Measurements from ENCODE around the gene DLGAP1. TPM values are rescaled to one million over a fixed set of nuclear protein-coding genes. Genes with fewer than 3 reads are reported as not detected.

Gene DLGAP1
- total RNA-seq, 2 experiments from 2014 or later = not detected

- H3K9me3 Mint-ChIP-seq = no peaks in the 10 kb centered on the region
- no peak overlapping the region for H3K4me3 Mint-ChIP-seq
- no peaks in the 10 kb centered on the region for H3K4me1 Mint-ChIP-seq
- DNase-seq (no peak), ATAC-seq (ENCODE audit: low read depth) (no peak)
- peaks cover 2% of the 10 kb centered on the region for H3K27me3 Mint-ChIP-seq
- no peak overlapping the region for H3K27ac Mint-ChIP-seq
- no peaks in the 10 kb centered on the region for H3K36me3 Mint-ChIP-seq
- POLR2A ChIA-PET = no interaction called here
Observed at GRCh38 chr18:3935305-3935704, 519.8 kb downstream of the DLGAP1 start.

- no peak overlapping the region for H3K4me3 Mint-ChIP-seq
- no peak overlapping the region for H3K27ac Mint-ChIP-seq
- no peaks in the 10 kb centered on the region for H3K4me1 Mint-ChIP-seq
- POLR2A ChIA-PET = no interaction called here
- DNase-seq = no peak
- H3K36me3 Mint-ChIP-seq = no peaks in the 10 kb centered on the region
- H3K9me3 Mint-ChIP-seq = no peaks in the 10 kb centered on the region
- H3K27me3 Mint-ChIP-seq = peaks cover 2% of the 10 kb centered on the region
- ATAC-seq (ENCODE audit: low read depth) = no peak
Observed at GRCh38 chr18:3932276-3932675, 522.8 kb downstream of the DLGAP1 start.

- POLR2A ChIA-PET = no interaction called here
- H3K4me1 Mint-ChIP-seq = no peaks in the 10 kb centered on the region
- no peaks in the 10 kb centered on the region for H3K36me3 Mint-ChIP-seq
- no peak overlapping the region for H3K27ac Mint-ChIP-seq
- no peaks in the 10 kb centered on the region for H3K9me3 Mint-ChIP-seq
- no peak for ATAC-seq (ENCODE audit: low read depth)
- H3K27me3 Mint-ChIP-seq = peaks cover 2% of the 10 kb centered on the region
- H3K4me3 Mint-ChIP-seq = no peak overlapping the region
- no peak for DNase-seq
Observed at GRCh38 chr18:3931542-3932112, 523.5 kb downstream of the DLGAP1 start.

GRCh38 chr18:3931013-3931315 is 524.1 kb downstream of the DLGAP1 start:
- H3K4me1 Mint-ChIP-seq = no peaks in the 10 kb centered on the region
- peaks cover 2% of the 10 kb centered on the region for H3K27me3 Mint-ChIP-seq
- H3K9me3 Mint-ChIP-seq = no peaks in the 10 kb centered on the region
- POLR2A ChIA-PET = no interaction called here
- H3K27ac Mint-ChIP-seq = no peak overlapping the region
- no peaks in the 10 kb centered on the region for H3K36me3 Mint-ChIP-seq
- H3K4me3 Mint-ChIP-seq = no peak overlapping the region
- DNase-seq (no peak), ATAC-seq (ENCODE audit: low read depth) (no peak)

- POLR2A ChIA-PET = no interaction called here
- ATAC-seq (ENCODE audit: low read depth) = no peak
- Mint-ChIP-seq H3K27me3 (peaks cover 2% of the 10 kb centered on the region), H3K9me3 (no peaks in the 10 kb centered on the region), H3K4me1 (no peaks in the 10 kb centered on the region), H3K27ac (no peak overlapping the region), H3K4me3 (no peak overlapping the region), H3K36me3 (no peaks in the 10 kb centered on the region)
- DNase-seq = no peak
Observed at GRCh38 chr18:3930126-3931012, 524.7 kb downstream of the DLGAP1 start.

- H3K4me1 Mint-ChIP-seq = no peaks in the 10 kb centered on the region
- H3K36me3 Mint-ChIP-seq = no peaks in the 10 kb centered on the region
- no peak overlapping the region for H3K27ac Mint-ChIP-seq
- POLR2A ChIA-PET = no interaction called here
- ATAC-seq (ENCODE audit: low read depth) = no peak
- DNase-seq = no peak
- peaks cover 2% of the 10 kb centered on the region for H3K27me3 Mint-ChIP-seq
- no peak overlapping the region for H3K4me3 Mint-ChIP-seq
- H3K9me3 Mint-ChIP-seq = no peaks in the 10 kb centered on the region
Observed at GRCh38 chr18:3924455-3924854, 530.7 kb downstream of the DLGAP1 start.

GRCh38 chr18:3923750-3924149 is 531.4 kb downstream of the DLGAP1 start:
- no peak for DNase-seq
- Mint-ChIP-seq H3K9me3 (no peaks in the 10 kb centered on the region), H3K36me3 (no peaks in the 10 kb centered on the region), H3K4me1 (no peaks in the 10 kb centered on the region), H3K27me3 (no peaks in the 10 kb centered on the region), H3K27ac (no peak overlapping the region), H3K4me3 (no peak overlapping the region)
- POLR2A ChIA-PET = no interaction called here
- ATAC-seq (ENCODE audit: low read depth) = no peak

- Mint-ChIP-seq H3K27ac (no peak overlapping the region), H3K4me3 (no peak overlapping the region), H3K36me3 (no peaks in the 10 kb centered on the region), H3K4me1 (no peaks in the 10 kb centered on the region), H3K9me3 (no peaks in the 10 kb centered on the region), H3K27me3 (no peaks in the 10 kb centered on the region)
- DNase-seq (no peak), ATAC-seq (ENCODE audit: low read depth) (no peak)
- POLR2A ChIA-PET = no interaction called here
Observed at GRCh38 chr18:3921826-3922225, 533.3 kb downstream of the DLGAP1 start.

GRCh38 chr18:3920832-3921231 is 534.3 kb downstream of the DLGAP1 start:
- Mint-ChIP-seq H3K4me1 (no peaks in the 10 kb centered on the region), H3K4me3 (no peak overlapping the region), H3K27ac (no peak overlapping the region), H3K36me3 (no peaks in the 10 kb centered on the region), H3K27me3 (no peaks in the 10 kb centered on the region), H3K9me3 (no peaks in the 10 kb centered on the region)
- no peak for ATAC-seq (ENCODE audit: low read depth)
- no peak for DNase-seq
- POLR2A ChIA-PET = no interaction called here

- Mint-ChIP-seq H3K27me3 (no peaks in the 10 kb centered on the region), H3K4me1 (no peaks in the 10 kb centered on the region), H3K4me3 (no peak overlapping the region), H3K27ac (no peak overlapping the region), H3K9me3 (no peaks in the 10 kb centered on the region), H3K36me3 (no peaks in the 10 kb centered on the region)
- no peak for DNase-seq
- no peak for ATAC-seq (ENCODE audit: low read depth)
- POLR2A ChIA-PET = no interaction called here
Observed at GRCh38 chr18:3919396-3920061, 535.6 kb downstream of the DLGAP1 start.

GRCh38 chr18:3916082-3916481 is 539.0 kb downstream of the DLGAP1 start:
- no peaks in the 10 kb centered on the region for H3K27me3 Mint-ChIP-seq
- no peak overlapping the region for H3K27ac Mint-ChIP-seq
- no peaks in the 10 kb centered on the region for H3K9me3 Mint-ChIP-seq
- no peaks in the 10 kb centered on the region for H3K4me1 Mint-ChIP-seq
- no peaks in the 10 kb centered on the region for H3K36me3 Mint-ChIP-seq
- H3K4me3 Mint-ChIP-seq = no peak overlapping the region
- DNase-seq = no peak
- ATAC-seq (ENCODE audit: low read depth) = no peak
- POLR2A ChIA-PET = no interaction called here

GRCh38 chr18:3914833-3915610 is 540.1 kb downstream of the DLGAP1 start:
- Mint-ChIP-seq H3K4me1 (no peaks in the 10 kb centered on the region), H3K4me3 (no peak overlapping the region), H3K27me3 (no peaks in the 10 kb centered on the region), H3K36me3 (no peaks in the 10 kb centered on the region), H3K27ac (no peak overlapping the region), H3K9me3 (no peaks in the 10 kb centered on the region)
- DNase-seq = no peak
- ATAC-seq (ENCODE audit: low read depth) = no peak
- POLR2A ChIA-PET = no interaction called here

GRCh38 chr18:3914109-3914508 is 541.0 kb downstream of the DLGAP1 start:
- no peaks in the 10 kb centered on the region for H3K4me1 Mint-ChIP-seq
- no peak overlapping the region for H3K4me3 Mint-ChIP-seq
- ATAC-seq (ENCODE audit: low read depth) = no peak
- no peaks in the 10 kb centered on the region for H3K36me3 Mint-ChIP-seq
- H3K9me3 Mint-ChIP-seq = no peaks in the 10 kb centered on the region
- H3K27ac Mint-ChIP-seq = no peak overlapping the region
- DNase-seq = no peak
- no peaks in the 10 kb centered on the region for H3K27me3 Mint-ChIP-seq
- POLR2A ChIA-PET = no interaction called here
